ENCODE measurements around the gene CRISP1. TPM values are rescaled to one million over a fixed set of nuclear protein-coding genes. Genes with fewer than 3 reads are reported as not detected.

Gene CRISP1
- polyA plus RNA-seq, 1 of the 3 experiments (the other 2 are of a cell fraction), result not detected

DNA sequence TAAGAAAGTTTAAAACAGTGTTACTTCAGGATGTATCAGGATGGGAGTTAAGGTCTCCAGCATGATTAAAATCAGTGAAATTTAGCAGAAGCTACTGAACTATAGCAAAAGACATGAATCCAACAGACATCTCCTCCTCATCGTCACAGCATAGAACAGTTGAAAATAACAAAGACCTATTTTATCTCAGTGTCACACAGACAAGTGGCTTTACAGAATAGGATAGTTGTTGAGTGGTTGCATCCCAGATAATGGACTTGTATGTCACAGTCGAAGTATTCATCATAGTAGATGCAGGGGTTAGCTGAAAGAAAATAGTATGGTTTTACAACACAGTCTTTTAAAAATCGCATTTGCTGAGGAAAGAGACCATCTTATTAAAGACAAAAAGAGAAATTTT, 31.2 kb downstream of the CRISP1 start (continued):
- TF ChIP-seq, protein P1, sequence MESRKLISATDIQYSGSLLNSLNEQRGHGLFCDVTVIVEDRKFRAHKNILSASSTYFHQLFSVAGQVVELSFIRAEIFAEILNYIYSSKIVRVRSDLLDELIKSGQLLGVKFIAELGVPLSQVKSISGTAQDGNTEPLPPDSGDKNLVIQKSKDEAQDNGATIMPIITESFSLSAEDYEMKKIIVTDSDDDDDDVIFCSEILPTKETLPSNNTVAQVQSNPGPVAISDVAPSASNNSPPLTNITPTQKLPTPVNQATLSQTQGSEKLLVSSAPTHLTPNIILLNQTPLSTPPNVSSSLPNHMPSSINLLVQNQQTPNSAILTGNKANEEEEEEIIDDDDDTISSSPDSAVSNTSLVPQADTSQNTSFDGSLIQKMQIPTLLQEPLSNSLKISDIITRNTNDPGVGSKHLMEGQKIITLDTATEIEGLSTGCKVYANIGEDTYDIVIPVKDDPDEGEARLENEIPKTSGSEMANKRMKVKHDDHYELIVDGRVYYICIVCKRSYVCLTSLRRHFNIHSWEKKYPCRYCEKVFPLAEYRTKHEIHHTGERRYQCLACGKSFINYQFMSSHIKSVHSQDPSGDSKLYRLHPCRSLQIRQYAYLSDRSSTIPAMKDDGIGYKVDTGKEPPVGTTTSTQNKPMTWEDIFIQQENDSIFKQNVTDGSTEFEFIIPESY (IDR thresholded peaks at IDR 0.05; ENCODE audit: borderline replicate concordance, low read depth), result no peak
- TF ChIP-seq RAD21 (IDR thresholded peaks at IDR 0.05; ENCODE audit: low read length), result no peak

GRCh38 chr6:49833386-49833785, 32.9 kb downstream of the CRISP1 start:
- POLR2A ChIA-PET, result no interaction called here
- Histone ChIP-seq H3K9me3 (no peaks in the 10 kb centered on the region), H2AFZ (ENCODE audit: low read depth) (no peak overlapping the region), H3F3A (replicated peaks; ENCODE audit: insufficient read depth) (no peaks in the 10 kb centered on the region), H3K79me2 (ENCODE audit: insufficient read depth) (no peaks in the 10 kb centered on the region), H4K20me1 (ENCODE audit: insufficient read depth) (no peaks in the 10 kb centered on the region), H3K4me3 (ENCODE audit: low read depth in 2 of 2, low read length in 1 of 2) (no peak overlapping the region), H3K4me1 (ENCODE audit: control insufficient read depth in 1 of 2, insufficient read depth in 2 of 2, low read depth in 1 of 2, low read length in 1 of 2) (no peaks in the 10 kb centered on the region), H3K36me3 (replicated peaks in 1 of 2; ENCODE audit: control insufficient read depth in 1 of 2, insufficient read depth in 2 of 2, low read length in 1 of 2) (no peaks in the 10 kb centered on the region), H3K27ac (ENCODE audit: low read depth in 2 of 2, low read length in 1 of 2) (no peak overlapping the region), H3K9me2 (peaks cover 5% of the 10 kb centered on the region; the same call in 1 of the 2 replicates), H3K27me3 (ENCODE audit: insufficient read depth) (peaks cover 8% of the 10 kb centered on the region; the same call in 1 of the 2 replicates), H3K4me2 (no peak overlapping the region), H3K9ac (no peak overlapping the region)
- CTCF ChIA-PET, result interaction anchor here (1.0 kb wide), 1 partner anchor 14 kb away, joined by 4 read pairs; no protein-coding TSS in a partner anchor
- 5% methylated on average over 1 of the region's 1 CpG for WGBS (ENCODE audit: low lambda C conversion rate)
- DNase-seq, result no peak
- TF ChIP-seq TEAD4 (IDR thresholded peaks at IDR 0.05; ENCODE audit: borderline replicate concordance, insufficient read depth) (no peak), RXRA (IDR thresholded peaks at IDR 0.05; ENCODE audit: borderline replicate concordance, low read depth) (no peak), GABPA (IDR thresholded peaks at IDR 0.05; ENCODE audit: low read depth) (no peak), REST (IDR thresholded peaks at IDR 0.05; ENCODE audit: low read depth, low read length) (no peak), SMC3 (IDR thresholded peaks at IDR 0.05; ENCODE audit: low read depth, low read length) (no peak), NRF1 (IDR thresholded peaks at IDR 0.05; ENCODE audit: low read depth, low read length) (no peak), SIN3A (IDR thresholded peaks at IDR 0.05; ENCODE audit: borderline replicate concordance, low read depth, low read length) (no peak), JUND (IDR thresholded peaks at IDR 0.05) (no peak), MEF2A (IDR thresholded peaks at IDR 0.05; ENCODE audit: borderline replicate concordance, low read depth) (no peak), TAF1 (IDR thresholded peaks at IDR 0.05; ENCODE audit: borderline replicate concordance, low read depth, low read length) (no peak), RAD21 (IDR thresholded peaks at IDR 0.05; ENCODE audit: low read length) (no peak), FOXJ3 (CRISPR knock-in tag; IDR thresholded peaks at IDR 0.05) (no peak)
- TF ChIP-seq, protein P2, sequence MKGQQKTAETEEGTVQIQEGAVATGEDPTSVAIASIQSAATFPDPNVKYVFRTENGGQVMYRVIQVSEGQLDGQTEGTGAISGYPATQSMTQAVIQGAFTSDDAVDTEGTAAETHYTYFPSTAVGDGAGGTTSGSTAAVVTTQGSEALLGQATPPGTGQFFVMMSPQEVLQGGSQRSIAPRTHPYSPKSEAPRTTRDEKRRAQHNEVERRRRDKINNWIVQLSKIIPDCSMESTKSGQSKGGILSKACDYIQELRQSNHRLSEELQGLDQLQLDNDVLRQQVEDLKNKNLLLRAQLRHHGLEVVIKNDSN (IDR thresholded peaks at IDR 0.05; ENCODE audit: borderline replicate concordance, low read depth), result no peak
- TF ChIP-seq, protein P3, sequence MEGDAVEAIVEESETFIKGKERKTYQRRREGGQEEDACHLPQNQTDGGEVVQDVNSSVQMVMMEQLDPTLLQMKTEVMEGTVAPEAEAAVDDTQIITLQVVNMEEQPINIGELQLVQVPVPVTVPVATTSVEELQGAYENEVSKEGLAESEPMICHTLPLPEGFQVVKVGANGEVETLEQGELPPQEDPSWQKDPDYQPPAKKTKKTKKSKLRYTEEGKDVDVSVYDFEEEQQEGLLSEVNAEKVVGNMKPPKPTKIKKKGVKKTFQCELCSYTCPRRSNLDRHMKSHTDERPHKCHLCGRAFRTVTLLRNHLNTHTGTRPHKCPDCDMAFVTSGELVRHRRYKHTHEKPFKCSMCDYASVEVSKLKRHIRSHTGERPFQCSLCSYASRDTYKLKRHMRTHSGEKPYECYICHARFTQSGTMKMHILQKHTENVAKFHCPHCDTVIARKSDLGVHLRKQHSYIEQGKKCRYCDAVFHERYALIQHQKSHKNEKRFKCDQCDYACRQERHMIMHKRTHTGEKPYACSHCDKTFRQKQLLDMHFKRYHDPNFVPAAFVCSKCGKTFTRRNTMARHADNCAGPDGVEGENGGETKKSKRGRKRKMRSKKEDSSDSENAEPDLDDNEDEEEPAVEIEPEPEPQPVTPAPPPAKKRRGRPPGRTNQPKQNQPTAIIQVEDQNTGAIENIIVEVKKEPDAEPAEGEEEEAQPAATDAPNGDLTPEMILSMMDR (IDR thresholded peaks at IDR 0.05), result no peak
